GM12878 (cell line): ENCODE data around the gene DDC.

ENCODE experiments used
- CBFB ChIP-seq: IDR thresholded peaks from 2 replicates; pipeline ENCODE4 v1.6.1; 2016; ENCODE audit warnings: antibody characterized with exemption, low read depth
- HDAC6 ChIP-seq: fragments of 200-600 bp; sonication (generic); IDR thresholded peaks from one replicate; pipeline ENCODE4 v1.8.0; 2017; ENCODE audit warnings: antibody characterized with exemption; ENCODE audit not compliant: unreplicated experiment
- JUNB ChIP-seq: IDR thresholded peaks from 2 replicates; pipeline ENCODE4 v1.6.1; 2016; ENCODE audit warnings: antibody characterized with exemption, mild to moderate bottlenecking
- RFX5 ChIP-seq: IDR thresholded peaks from 2 replicates; pipeline ENCODE4 v1.6.1; 2011; ENCODE audit warnings: low read depth, low read length, improper control_type of control experiment
- TF ChIP-seq, protein P1 (sequence below): fragments of 150-350 bp; IDR thresholded peaks from 2 replicates; pipeline ENCODE4 v1.6.1; 2014; ENCODE audit warnings: mild to moderate bottlenecking, low read depth, low read length

- no peak for TF ChIP-seq HDAC6
- TF ChIP-seq JUNB, result no peak
- TF ChIP-seq, protein P1, sequence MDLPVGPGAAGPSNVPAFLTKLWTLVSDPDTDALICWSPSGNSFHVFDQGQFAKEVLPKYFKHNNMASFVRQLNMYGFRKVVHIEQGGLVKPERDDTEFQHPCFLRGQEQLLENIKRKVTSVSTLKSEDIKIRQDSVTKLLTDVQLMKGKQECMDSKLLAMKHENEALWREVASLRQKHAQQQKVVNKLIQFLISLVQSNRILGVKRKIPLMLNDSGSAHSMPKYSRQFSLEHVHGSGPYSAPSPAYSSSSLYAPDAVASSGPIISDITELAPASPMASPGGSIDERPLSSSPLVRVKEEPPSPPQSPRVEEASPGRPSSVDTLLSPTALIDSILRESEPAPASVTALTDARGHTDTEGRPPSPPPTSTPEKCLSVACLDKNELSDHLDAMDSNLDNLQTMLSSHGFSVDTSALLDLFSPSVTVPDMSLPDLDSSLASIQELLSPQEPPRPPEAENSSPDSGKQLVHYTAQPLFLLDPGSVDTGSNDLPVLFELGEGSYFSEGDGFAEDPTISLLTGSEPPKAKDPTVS, result no peak
- no peak for TF ChIP-seq RFX5
- TF ChIP-seq CBFB, result no peak
Observed at GRCh38 chr7:50589364-50589763, 24.2 kb upstream of the DDC start.
